Esophagus squamous epithelium (tissue), 5 donors: Measurements from ENCODE around the gene RORC. TPM values are rescaled to one million over a fixed set of nuclear protein-coding genes. Genes with fewer than 3 reads are reported as not detected.

Experiments used
- DNase-seq: peaks from one replicate; lab custom pipeline; 2025; lab: John Stamatoyannopoulos, UW
- H3K27ac ChIP-seq, 4 donors: fragments of 200-600 bp; sonication (generic); one replicate each; pipeline ENCODE4 v1.5.1; 2016 to 2019; ENCODE audit warnings: mild to moderate bottlenecking in 1 of 4
- H3K27me3 ChIP-seq, 4 donors: fragments of 200-600 bp; sonication (generic); 1 replicate in 3 of 4; 2 replicates in 1 of 4; pipeline versions ENCODE4 v1.5.1 to v1.6.0; 2017 to 2021; ENCODE audit warnings: antibody characterized with exemption in 1 of 4
- H3K36me3 ChIP-seq, 3 donors: fragments of 200-600 bp; sonication (generic); one replicate each; pipeline ENCODE4 v1.5.1; 2016 to 2019
- H3K4me1 ChIP-seq, 3 donors: fragments of 200-600 bp; sonication (generic); one replicate each; pipeline ENCODE4 v1.5.1; 2017 to 2019
- H3K4me3 ChIP-seq, 4 donors: fragments of 200-600 bp; sonication (generic); 1 replicate in 3 of 4; 2 replicates in 1 of 4; pipeline ENCODE4 v1.5.1; 2016 to 2019; ENCODE audit warnings: mild to moderate bottlenecking in 2 of 4, moderate library complexity in 1 of 4
- H3K9me3 ChIP-seq, 3 donors: fragments of 200-600 bp; sonication (generic); one replicate each; pipeline ENCODE4 v1.5.1; 2016 to 2019
- POLR2A ChIP-seq, 4 donors: fragments of 450-650 bp; IDR thresholded peaks; one replicate each; pipeline ENCODE4 v1.6.1; 2017; ENCODE audit warnings: antibody characterized with exemption in 4 of 4, mild to moderate bottlenecking in 4 of 4, moderate library complexity in 3 of 4
- WGBS, 2 donors: methylation state at CpG; one replicate each; pipeline ENCODE4 v1.1.5; 2018; 5-methylcytosine and 5-hydroxymethylcytosine counted together
- intact Hi-C: fragments of 100-400 bp; cut with DNase I; formaldehyde crosslinking; loops from one replicate; pipeline ENCODE4 v1.15.0; 2022
- total RNA-seq, 4 donors: library from RNA; depleted of rRNA; stranded (reverse); fragments of >200 nt; gene quantifications; one replicate each; pipeline ENCODE4 v1.1.0, GENCODE V29; 2016
- TF ChIP-seq, protein P1 (sequence below), 6 experiments: fragments of 450-650 bp in 4 of 6; fragments of 200-600 bp in 2 of 6; sonication (generic) in 2 of 6; IDR thresholded peaks; one replicate each; pipeline ENCODE4 v1.5.1; 2016 to 2019; ENCODE audit warnings: antibody characterized with exemption in 6 of 6, mild to moderate bottlenecking in 4 of 6, moderate library complexity in 4 of 6
- donor health status: DM: yes; HTN: yes; CAD: no.

RORC gene
- total RNA-seq, 4 donors from 2014 or later = 0.75 to 11.5 (median 5.3) TPM

DNA sequence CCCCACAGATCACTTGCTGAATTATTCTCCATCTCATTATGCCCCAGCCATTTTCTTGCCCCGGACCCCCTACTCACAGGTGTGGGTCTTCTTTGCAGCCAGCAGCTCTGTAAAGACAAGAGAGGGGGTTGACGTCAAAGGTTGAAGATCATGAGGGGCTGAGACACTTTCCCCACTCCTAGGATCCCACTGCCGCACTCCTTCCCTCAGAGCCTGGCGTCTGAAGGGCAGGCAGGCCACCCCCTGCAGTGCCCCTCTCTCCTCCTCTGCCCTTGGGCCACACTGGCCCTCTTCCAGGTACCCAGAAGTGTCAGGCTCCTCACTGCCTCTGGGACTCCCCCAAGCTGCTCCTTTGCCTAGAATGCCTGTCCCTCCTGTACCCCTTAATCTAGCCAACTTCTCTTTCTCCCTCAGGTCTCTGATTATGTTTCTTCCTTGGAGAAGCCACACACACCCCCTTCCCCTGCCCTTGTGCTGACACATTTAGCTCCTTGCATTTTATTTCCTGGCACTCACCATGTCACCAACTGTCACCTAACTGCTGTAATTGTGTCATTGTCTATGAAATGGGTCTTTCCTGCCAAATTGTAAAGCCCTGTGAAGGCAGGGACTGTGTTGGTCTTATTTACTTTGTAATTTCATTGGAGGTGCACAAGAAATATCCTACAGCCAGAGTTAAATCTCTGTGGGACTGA is 2.1 kb downstream of the RORC start:
- intact Hi-C loops = no loop called here
- Histone ChIP-seq H3K4me1 (peaks cover 14 to 60% (median 16%) of the 10 kb centered on the region in 3 donors), H3K4me3 (no peak overlapping the region), H3K9me3 (no peaks in the 10 kb centered on the region), H3K36me3 (no peaks in the 10 kb centered on the region), H3K27me3 (peaks cover 0 to 7% (median 0%) of the 10 kb centered on the region in 4 donors), H3K27ac (peak overlapping the region in 3 of 4 donors; percentile 7 to 70 (median 36))
- WGBS, 2 donors = 35 to 41% methylated on average over 3 to 4 of the region's 4 CpGs
- TF ChIP-seq POLR2A (IDR thresholded peaks at IDR 0.05) = no peak
- TF ChIP-seq, protein P1, sequence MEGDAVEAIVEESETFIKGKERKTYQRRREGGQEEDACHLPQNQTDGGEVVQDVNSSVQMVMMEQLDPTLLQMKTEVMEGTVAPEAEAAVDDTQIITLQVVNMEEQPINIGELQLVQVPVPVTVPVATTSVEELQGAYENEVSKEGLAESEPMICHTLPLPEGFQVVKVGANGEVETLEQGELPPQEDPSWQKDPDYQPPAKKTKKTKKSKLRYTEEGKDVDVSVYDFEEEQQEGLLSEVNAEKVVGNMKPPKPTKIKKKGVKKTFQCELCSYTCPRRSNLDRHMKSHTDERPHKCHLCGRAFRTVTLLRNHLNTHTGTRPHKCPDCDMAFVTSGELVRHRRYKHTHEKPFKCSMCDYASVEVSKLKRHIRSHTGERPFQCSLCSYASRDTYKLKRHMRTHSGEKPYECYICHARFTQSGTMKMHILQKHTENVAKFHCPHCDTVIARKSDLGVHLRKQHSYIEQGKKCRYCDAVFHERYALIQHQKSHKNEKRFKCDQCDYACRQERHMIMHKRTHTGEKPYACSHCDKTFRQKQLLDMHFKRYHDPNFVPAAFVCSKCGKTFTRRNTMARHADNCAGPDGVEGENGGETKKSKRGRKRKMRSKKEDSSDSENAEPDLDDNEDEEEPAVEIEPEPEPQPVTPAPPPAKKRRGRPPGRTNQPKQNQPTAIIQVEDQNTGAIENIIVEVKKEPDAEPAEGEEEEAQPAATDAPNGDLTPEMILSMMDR (IDR thresholded peaks at IDR 0.05) = no peak
- DNase-seq = no peak

DNA sequence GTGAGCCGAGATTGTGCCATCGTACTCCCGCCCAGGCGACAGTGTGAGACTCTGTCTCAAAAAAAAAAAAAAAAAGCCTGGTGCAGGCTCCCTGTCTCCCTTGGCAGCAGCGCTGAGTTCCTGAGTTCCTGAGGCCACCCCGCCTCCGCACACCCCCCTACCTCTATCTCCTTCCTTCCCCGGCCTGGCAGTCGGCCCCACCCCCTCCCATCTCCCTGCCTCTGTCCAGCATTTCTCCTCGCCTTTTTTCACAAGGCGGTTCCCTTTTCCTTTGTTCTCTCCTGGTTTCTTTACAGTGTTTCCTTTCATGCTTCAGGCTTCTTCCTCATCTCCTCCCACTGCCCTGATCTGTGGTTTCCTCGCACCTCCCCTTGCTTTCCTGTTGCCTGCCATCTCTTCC is 2.7 kb downstream of the RORC start:
- TF ChIP-seq, protein P1 (IDR thresholded peaks at IDR 0.05) = no peak
- no peak for TF ChIP-seq POLR2A (IDR thresholded peaks at IDR 0.05)
- peaks cover 14 to 60% (median 16%) of the 10 kb centered on the region in 3 donors for H3K4me1 ChIP-seq
- intact Hi-C loops = no loop called here
- H3K27ac ChIP-seq = peak overlapping the region in 2 of 4 donors; percentile 36 to 70
- 5 to 6% methylated on average over 10 to 12 of the region's 12 CpGs for WGBS, 2 donors
- no peak for DNase-seq
- no peaks in the 10 kb centered on the region for H3K9me3 ChIP-seq
- H3K27me3 ChIP-seq = peaks cover 0 to 7% (median 0%) of the 10 kb centered on the region in 4 donors
- no peak overlapping the region for H3K4me3 ChIP-seq
- no peaks in the 10 kb centered on the region for H3K36me3 ChIP-seq

DNA sequence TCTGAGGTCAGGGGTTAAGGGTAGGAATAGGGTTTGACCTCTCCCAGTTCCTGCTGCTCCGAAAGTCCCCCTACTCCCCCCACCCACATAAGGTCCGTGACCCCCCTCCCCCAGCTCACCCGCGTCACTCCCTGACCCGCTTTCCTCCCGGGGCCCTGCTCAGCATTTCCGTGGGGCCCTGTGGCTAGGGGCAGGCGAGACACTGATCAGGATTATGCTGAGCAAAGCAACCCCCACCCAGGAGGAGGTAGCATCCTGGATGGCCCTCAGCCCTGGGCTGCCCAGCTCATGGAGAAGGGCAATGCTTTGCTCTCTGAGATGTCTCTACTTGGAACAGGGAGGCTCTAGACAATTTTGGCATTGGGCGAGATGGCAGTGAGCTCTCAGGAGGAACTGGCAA is 3.7 kb downstream of the RORC start:
- peak overlapping the region in 1 of 4 donors; percentile 21 for H3K27ac ChIP-seq
- peaks cover 14 to 50% (median 16%) of the 10 kb centered on the region in 3 donors for H3K4me1 ChIP-seq
- no peak for TF ChIP-seq POLR2A (IDR thresholded peaks at IDR 0.05)
- TF ChIP-seq, protein P1 (IDR thresholded peaks at IDR 0.05) = no peak

GRCh38 chr1:151825751-151826660 is 5.6 kb downstream of the RORC start:
- no peak for DNase-seq
- no peaks in the 10 kb centered on the region for H3K9me3 ChIP-seq
- no peak overlapping the region for H3K27ac ChIP-seq
- intact Hi-C loops = no loop called here
- no peak for TF ChIP-seq POLR2A (IDR thresholded peaks at IDR 0.05)
- TF ChIP-seq, protein P1 (IDR thresholded peaks at IDR 0.05) = no peak
- no peaks in the 10 kb centered on the region for H3K36me3 ChIP-seq
- peak overlapping the region in 1 of 4 donors; percentile 9 for H3K4me3 ChIP-seq
- H3K4me1 ChIP-seq = peaks cover 0 to 36% (median 10%) of the 10 kb centered on the region in 3 donors
- peaks cover 0 to 12% (median 0%) of the 10 kb centered on the region in 4 donors for H3K27me3 ChIP-seq
- 61 to 63% methylated on average over 13 of the region's 21 CpGs for WGBS, 2 donors

More for the DNA sequence above, 3.7 kb downstream of the RORC start:
- peaks cover 0 to 12% (median 0%) of the 10 kb centered on the region in 4 donors for H3K27me3 ChIP-seq
- intact Hi-C loops = no loop called here
- DNase-seq = no peak
- no peak overlapping the region for H3K4me3 ChIP-seq
- H3K36me3 ChIP-seq = no peaks in the 10 kb centered on the region
- no peaks in the 10 kb centered on the region for H3K9me3 ChIP-seq
- 67% methylated on average over 2 of the region's 9 CpGs; no CpG with 5 or more reads in 1 of the 2 donors for WGBS, 2 donors
